Fibroblast of lung (primary cell): ENCODE measurements around the gene ZDHHC11. TPM values are rescaled to one million over a fixed set of nuclear protein-coding genes. Genes with fewer than 3 reads are reported as not detected.
"Not testable (repeated sequence)": the region's sequence is repeated elsewhere in the genome, so short reads cannot be mapped to it uniquely, and the experiment has no call there.

ENCODE experiments used
- DNase-seq, 2 donors: peaks; one replicate each; pipeline versions ENCODE4 v3.0.0 to v3.0.0-alpha.2; 2010; ENCODE audit warnings: low read depth in 2 of 2
- H2AFZ ChIP-seq: 2 replicates; pipeline ENCODE4 v1.5.1; 2012; ENCODE audit warnings: low read length, control low read depth, inconsistent platforms
- H3K27ac ChIP-seq: 2 replicates; pipeline ENCODE4 v1.5.1; 2011; ENCODE audit warnings: low read length, control low read depth; ENCODE audit not compliant: insufficient read depth
- H3K27me3 ChIP-seq: 2 replicates; pipeline ENCODE4 v1.5.1; 2011; ENCODE audit warnings: mild to moderate bottlenecking, low read length; ENCODE audit not compliant: control insufficient read depth, insufficient read depth
- H3K36me3 ChIP-seq: 2 replicates; pipeline ENCODE4 v1.5.1; 2011; ENCODE audit warnings: low read length; ENCODE audit not compliant: control insufficient read depth, insufficient read depth
- H3K4me1 ChIP-seq: 2 replicates; pipeline ENCODE4 v1.5.1; 2011; ENCODE audit warnings: low read length; ENCODE audit not compliant: control insufficient read depth, insufficient read depth; ENCODE audit errors: extremely low read depth
- H3K4me2 ChIP-seq: 2 replicates; pipeline ENCODE4 v1.5.1; 2011; ENCODE audit warnings: low read length, control low read depth; ENCODE audit not compliant: insufficient read depth; ENCODE audit errors: extremely low read depth
- H3K4me3 ChIP-seq, 4 experiments: fragments of 200-600 bp in 1 of 4; sonication (generic) in 1 of 4; replicated peaks in 1 of 4; 2 replicates each; pipeline ENCODE4 v1.5.1; 2011 to 2016; ENCODE audit warnings: low read length in 4 of 4, low read depth in 3 of 4, mild to moderate bottlenecking in 3 of 4, control low read depth in 2 of 4, inconsistent platforms in 1 of 4, mixed read lengths in 1 of 4; ENCODE audit not compliant: insufficient read depth in 1 of 4; ENCODE audit errors: control extremely low read depth in 1 of 4
- H3K79me2 ChIP-seq: 2 replicates; pipeline ENCODE4 v1.5.1; 2012; ENCODE audit warnings: mild to moderate bottlenecking, low read length, inconsistent platforms; ENCODE audit not compliant: control insufficient read depth, insufficient read depth
- H3K9ac ChIP-seq: 2 replicates; pipeline ENCODE4 v1.5.1; 2011; ENCODE audit warnings: mild to moderate bottlenecking, low read length, control low read depth; ENCODE audit not compliant: insufficient read depth
- H3K9me3 ChIP-seq: 2 replicates; pipeline ENCODE4 v1.5.1; 2012; ENCODE audit warnings: low read depth, low read length; ENCODE audit not compliant: control insufficient read depth, insufficient read depth
- H4K20me1 ChIP-seq: 2 replicates; pipeline ENCODE4 v1.5.1; 2011; ENCODE audit warnings: low read length; ENCODE audit not compliant: control insufficient read depth, insufficient read depth; ENCODE audit errors: extremely low read depth
- CTCF ChIP-seq, 2 donors: IDR thresholded peaks in 1 of 2; conservative IDR thresholded peaks in 1 of 2; 1 replicate in 1 of 2; 2 replicates in 1 of 2; pipeline ENCODE4 v1.5.1; 2011 to 2012; ENCODE audit warnings: low read length in 2 of 2, control low read depth in 1 of 2, inconsistent platforms in 1 of 2, low read depth in 1 of 2, mild to moderate bottlenecking in 1 of 2
- EZH2 ChIP-seq: IDR thresholded peaks from 2 replicates; pipeline ENCODE4 v1.5.1; 2012; ENCODE audit warnings: low read length, control low read depth, mild to moderate bottlenecking; ENCODE audit errors: missing control alignments
- polyA plus RNA-seq, 2 donors: library from polyadenylated mRNA; depleted of rRNA in 1 of 2; stranded (reverse) in 1 of 2; unstranded in 1 of 2; fragments of >200 nt; gene quantifications; 2 replicates each; pipeline ENCODE4 v1.2.1, GENCODE V29; 2011 to 2012; ENCODE audit warnings: missing spikeins in 1 of 2
- total RNA-seq: library from RNA; depleted of rRNA; stranded (reverse); fragments of >200 nt; gene quantifications from 2 replicates; pipeline ENCODE4 v1.2.1, GENCODE V29; 2014

Gene ZDHHC11
- total and polyA plus RNA-seq, 2 donors (not counting 1 experiment from before 2014, with no cell fraction given) = 0.23 to 2.5 TPM

- H2AFZ ChIP-seq = no peak overlapping the region
- no peak overlapping the region for H3K4me2 ChIP-seq
- TF ChIP-seq CTCF (conservative IDR thresholded peaks at IDR 0.05 in 1 of 2, IDR thresholded peaks at IDR 0.05 in 1 of 2; ENCODE audit: low read depth in 1 of 2, low read length in 2 of 2) (no peak), EZH2 (no peak)
- DNase-seq = no peak
- H3K4me1 ChIP-seq = no peaks in the 10 kb centered on the region
- no peaks in the 10 kb centered on the region for H3K79me2 ChIP-seq
- no peaks in the 10 kb centered on the region for H4K20me1 ChIP-seq
- peaks cover 5% of the 10 kb centered on the region for H3K27me3 ChIP-seq
- no peaks in the 10 kb centered on the region for H3K36me3 ChIP-seq
- no peak overlapping the region for H3K9ac ChIP-seq
- no peak overlapping the region for H3K4me3 ChIP-seq
- H3K27ac ChIP-seq = no peak overlapping the region
- no peaks in the 10 kb centered on the region for H3K9me3 ChIP-seq
Measured at GRCh38 chr5:773517-774264, 77.1 kb downstream of the ZDHHC11 start.

- H3K27ac ChIP-seq, H3K27me3 ChIP-seq, DNase-seq, H3K9ac ChIP-seq, H3K79me2 ChIP-seq, H3K36me3 ChIP-seq, H3K4me1 ChIP-seq, H3K9me3 ChIP-seq, H3K4me3 ChIP-seq, H3K4me2 ChIP-seq, H4K20me1 ChIP-seq, H2AFZ ChIP-seq: not testable (repeated sequence)
Measured at GRCh38 chr5:772931-773330, 77.9 kb downstream of the ZDHHC11 start.

- not testable (repeated sequence) for H3K4me1 ChIP-seq, H3K9ac ChIP-seq, H2AFZ ChIP-seq, H3K4me3 ChIP-seq, H4K20me1 ChIP-seq, H3K9me3 ChIP-seq, H3K27me3 ChIP-seq, H3K36me3 ChIP-seq, DNase-seq, H3K4me2 ChIP-seq, H3K79me2 ChIP-seq, H3K27ac ChIP-seq
Measured at GRCh38 chr5:772547-772890, 78.3 kb downstream of the ZDHHC11 start.

- DNase-seq, H4K20me1 ChIP-seq, H2AFZ ChIP-seq, H3K4me3 ChIP-seq, H3K36me3 ChIP-seq, H3K9ac ChIP-seq, H3K79me2 ChIP-seq, H3K27me3 ChIP-seq, H3K4me2 ChIP-seq, H3K9me3 ChIP-seq, H3K4me1 ChIP-seq, H3K27ac ChIP-seq: not testable (repeated sequence)
Measured at GRCh38 chr5:771841-772546, 78.8 kb downstream of the ZDHHC11 start.

- H3K4me3 ChIP-seq, DNase-seq, H2AFZ ChIP-seq, H3K4me1 ChIP-seq, H3K36me3 ChIP-seq, H3K9ac ChIP-seq, H3K4me2 ChIP-seq, H3K27me3 ChIP-seq, H3K27ac ChIP-seq, H3K79me2 ChIP-seq, H4K20me1 ChIP-seq, H3K9me3 ChIP-seq: not testable (repeated sequence)
Measured at GRCh38 chr5:771087-771781, 79.6 kb downstream of the ZDHHC11 start.

- H3K4me3 ChIP-seq, H2AFZ ChIP-seq, H3K27ac ChIP-seq, H3K4me2 ChIP-seq, H3K4me1 ChIP-seq, H3K79me2 ChIP-seq, H3K9me3 ChIP-seq, H3K27me3 ChIP-seq, DNase-seq, H3K36me3 ChIP-seq, H3K9ac ChIP-seq, H4K20me1 ChIP-seq: not testable (repeated sequence)
Measured at GRCh38 chr5:770585-770984, 80.2 kb downstream of the ZDHHC11 start.
